B cell (primary cell): ENCODE measurements around the gene WNT3A. TPM values are rescaled to one million over a fixed set of nuclear protein-coding genes. Genes with fewer than 3 reads are reported as not detected.

Experiments used
- ATAC-seq: fragments of 200-7000 bp; cut with Tn5 transposase; one replicate; pipeline ENCODE4 v1.10.0; 2021; ENCODE audit warnings: low read depth, mild to moderate bottlenecking, moderate number of reproducible peaks, moderate library complexity
- CTCF ChIA-PET: fragments of 350-600 bp; sonication (Branson Sonifier 250); formaldehyde crosslinking; loops from one replicate; lab custom pipeline; 2021; ENCODE audit warnings: antibody characterized with exemption, inconsistent platforms; lab: Charles Lee
- POLR2A ChIA-PET: fragments of 350-600 bp; sonication (Branson Sonifier 250); formaldehyde crosslinking; loops from one replicate; lab custom pipeline; 2021; ENCODE audit warnings: antibody characterized with exemption; lab: Charles Lee
- DNase-seq: peaks from one replicate; pipeline ENCODE4 v3.0.0; 2013
- H2AFZ ChIP-seq: 2 replicates; pipeline ENCODE4 v1.6.1; 2012; ENCODE audit warnings: mild to moderate bottlenecking, low read depth, low read length; ENCODE audit not compliant: insufficient read depth, poor library complexity, severe bottlenecking
- H3K27ac ChIP-seq, 2 donors: 1 replicate in 1 of 2; 2 replicates in 1 of 2; pipeline ENCODE4 v1.5.1; 2012 to 2013; ENCODE audit warnings: low read length in 2 of 2, mild to moderate bottlenecking in 2 of 2, moderate library complexity in 1 of 2
- H3K27me3 ChIP-seq, 4 experiments: fragments of 200-600 bp in 1 of 4; sonication (generic) in 1 of 4; replicated peaks in 1 of 4; 1 replicate in 2 of 4; 2 replicates in 2 of 4; pipeline versions ENCODE4 v1.6.1 to v1.7.0; 2013 to 2016; ENCODE audit warnings: low read length in 3 of 4, mild to moderate bottlenecking in 2 of 4, mixed read lengths in 1 of 4, moderate library complexity in 1 of 4; ENCODE audit not compliant: insufficient read depth in 4 of 4, control insufficient read depth in 3 of 4; ENCODE audit errors: control extremely low read depth in 1 of 4
- H3K36me3 ChIP-seq, 2 experiments: replicated peaks in 1 of 2; 1 replicate in 1 of 2; 2 replicates in 1 of 2; pipeline versions ENCODE4 v1.6.1 to v1.7.1; 2013; ENCODE audit warnings: low read length in 1 of 2; ENCODE audit not compliant: insufficient read depth in 2 of 2, control insufficient read depth in 1 of 2; ENCODE audit errors: control extremely low read depth in 1 of 2, extremely low read depth in 1 of 2
- H3K4me1 ChIP-seq, 2 donors: fragments of 200-600 bp in 1 of 2; sonication (generic) in 1 of 2; 1 replicate in 1 of 2; 2 replicates in 1 of 2; pipeline versions ENCODE4 v1.5.1 to v1.6.1; 2013 to 2017; ENCODE audit warnings: low read length in 2 of 2; ENCODE audit not compliant: control insufficient read depth in 2 of 2, insufficient read depth in 2 of 2
- H3K4me2 ChIP-seq: replicated peaks from 2 replicates; pipeline ENCODE3; 2012; ENCODE audit warnings: mild to moderate bottlenecking, low read depth, low read length; ENCODE audit not compliant: poor library complexity, severe bottlenecking
- H3K4me3 ChIP-seq, 5 experiments: fragments of 200-600 bp in 1 of 5; sonication (generic) in 1 of 5; 1 replicate in 3 of 5; 2 replicates in 2 of 5; pipeline versions ENCODE4 v1.5.1 to v1.7.0; 2011 to 2016; ENCODE audit warnings: low read length in 4 of 5, mild to moderate bottlenecking in 4 of 5, low read depth in 2 of 5, control low read depth in 1 of 5, moderate library complexity in 1 of 5; ENCODE audit not compliant: insufficient read depth in 1 of 5; ENCODE audit errors: control extremely low read depth in 1 of 5, extremely low read depth in 1 of 5
- H3K79me2 ChIP-seq: fragments of 200-600 bp; sonication (generic); one replicate; pipeline ENCODE4 v1.6.0; 2016; ENCODE audit warnings: low read length; ENCODE audit not compliant: control insufficient read depth, insufficient read depth
- H3K9ac ChIP-seq: fragments of 200-600 bp; sonication (generic); 2 replicates; pipeline ENCODE4 v1.6.1; 2017; ENCODE audit warnings: mild to moderate bottlenecking, low read length, moderate library complexity
- H3K9me3 ChIP-seq, 3 donors: one replicate each; pipeline versions ENCODE4 v1.6.1 to v1.7.1; 2013; ENCODE audit warnings: low read length in 2 of 3; ENCODE audit not compliant: control insufficient read depth in 2 of 3, insufficient read depth in 1 of 3; ENCODE audit errors: control extremely low read depth in 1 of 3
- H4K20me1 ChIP-seq: 2 replicates; pipeline ENCODE4 v1.6.0; 2012; ENCODE audit warnings: mild to moderate bottlenecking, low read length; ENCODE audit not compliant: insufficient read depth, control insufficient read depth, poor library complexity, severe bottlenecking
- H3K27ac Mint-ChIP-seq: one replicate; pipeline ENCODE4 v1.8.0; 2021; ENCODE audit warnings: mixed read lengths
- H3K27me3 Mint-ChIP-seq: one replicate; pipeline ENCODE4 v1.8.0; 2021; ENCODE audit warnings: mixed read lengths
- H3K4me1 Mint-ChIP-seq: one replicate; pipeline ENCODE4 v1.8.0; 2021; ENCODE audit warnings: mixed read lengths
- H3K4me3 Mint-ChIP-seq: one replicate; pipeline ENCODE4 v1.8.0; 2021; ENCODE audit warnings: mixed read lengths
- H3K9me3 Mint-ChIP-seq: one replicate; pipeline ENCODE4 v1.8.0; 2022; ENCODE audit warnings: mixed read lengths; ENCODE audit not compliant: insufficient read depth
- CTCF ChIP-seq: fragments of 200-600 bp; IDR thresholded peaks from one replicate; pipeline ENCODE4 v1.8.0; 2022; ENCODE audit warnings: antibody characterized with exemption, mild to moderate bottlenecking
- EZH2 ChIP-seq: IDR thresholded peaks from 2 replicates; pipeline ENCODE4 v1.6.1; 2012; ENCODE audit warnings: borderline replicate concordance, low read depth, mild to moderate bottlenecking, moderate library complexity, low read length; ENCODE audit not compliant: insufficient read depth, poor library complexity, severe bottlenecking
- WGBS: methylation state at CpG from one replicate; pipeline ENCODE4 v1.1.5; 2013; ENCODE audit warnings: missing lambda C conversion rate; ENCODE audit not compliant: insufficient coverage; 5-methylcytosine and 5-hydroxymethylcytosine counted together
- intact Hi-C: fragments of 100-400 bp; cut with micrococcal nuclease; formaldehyde crosslinking; loops from one replicate; pipeline ENCODE4 v1.10.0; 2022
- polyA plus RNA-seq: library from polyadenylated mRNA; depleted of rRNA; stranded (reverse); fragments of >200 nt; gene quantifications from 2 replicates; pipeline ENCODE4 v1.2.3, GENCODE V29; 2012
- total RNA-seq, 2 donors: library from RNA; stranded (reverse); fragments of 120-200 nt in 1 of 2; gene quantifications; 1 replicate in 1 of 2; 2 replicates in 1 of 2; pipeline versions ENCODE4 v1.2.3 to v1.2.4, GENCODE V29; 2013 to 2022

WNT3A gene
- total and polyA plus RNA-seq, 2 donors (not counting 1 experiment from before 2014, with no cell fraction given), result 0.03 TPM; not detected in 1

GRCh38 chr1:228088586-228089498 lies 82.0 kb downstream of the WNT3A start:
- H2AFZ ChIP-seq, result no peak overlapping the region
- peaks cover 100% of the 10 kb centered on the region for H3K79me2 ChIP-seq
- ChIA-PET CTCF (no interaction called here), POLR2A (interaction anchor here (0.7 kb wide), 1 partner anchor 60 kb away, joined by 3 read pairs; no protein-coding TSS in a partner anchor)
- Mint-ChIP-seq H3K27ac (peak overlapping the region; percentile 65), H3K4me3 (peak overlapping the region; percentile 69), H3K27me3 (no peaks in the 10 kb centered on the region), H3K9me3 (no peaks in the 10 kb centered on the region), H3K4me1 (peaks cover 86% of the 10 kb centered on the region)
- DNase-seq (no peak), ATAC-seq (no peak)
- TF ChIP-seq CTCF (no peak), EZH2 (no peak)
- intact Hi-C loops, result no loop called here
- H3K4me1 ChIP-seq, result peaks cover 77 to 83% of the 10 kb centered on the region in 2 donors
- peak overlapping the region; percentile 49 for H3K4me2 ChIP-seq
- no peak overlapping the region for H3K4me3 ChIP-seq
- peak overlapping the region in 1 of 2 donors; percentile 11 for H3K27ac ChIP-seq
- no peaks in the 10 kb centered on the region for H3K27me3 ChIP-seq
- H3K36me3 ChIP-seq, result peaks cover 0 to 25% of the 10 kb centered on the region in 2 experiments
- H4K20me1 ChIP-seq, result peaks cover 98% of the 10 kb centered on the region
- H3K9me3 ChIP-seq, result peaks cover 0 to 5% (median 0%) of the 10 kb centered on the region in 3 donors
- 85% methylated on average over 19 of the region's 21 CpGs for WGBS
- no peak overlapping the region for H3K9ac ChIP-seq
